ENCODE data around the gene SELPLG.
"Not testable (repeated sequence)": the region's sequence is repeated elsewhere in the genome, so short reads cannot be mapped to it uniquely, and the experiment has no call there.

SELPLG gene

DNA sequence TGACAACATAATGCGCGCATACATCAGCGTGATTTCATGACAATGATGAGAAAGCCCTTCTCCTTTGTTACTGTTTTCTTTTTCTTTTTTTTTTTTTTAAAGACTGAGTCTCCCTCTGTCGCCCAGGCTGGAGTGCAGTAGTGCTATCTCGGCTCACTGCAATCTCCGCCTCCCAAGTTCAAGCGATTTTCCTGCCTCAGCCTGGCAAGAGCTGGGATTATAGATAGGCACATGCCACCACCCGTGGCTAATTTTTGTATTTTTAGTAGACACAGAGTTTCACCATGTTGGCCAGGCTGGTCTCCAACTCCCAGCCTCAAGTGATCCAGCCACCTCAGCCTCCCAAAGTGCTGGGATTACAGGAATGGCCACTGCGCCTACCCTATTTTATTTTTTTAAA lies 20.9 kb upstream of the SELPLG start:
- DNase-seq = not testable (repeated sequence)

DNA sequence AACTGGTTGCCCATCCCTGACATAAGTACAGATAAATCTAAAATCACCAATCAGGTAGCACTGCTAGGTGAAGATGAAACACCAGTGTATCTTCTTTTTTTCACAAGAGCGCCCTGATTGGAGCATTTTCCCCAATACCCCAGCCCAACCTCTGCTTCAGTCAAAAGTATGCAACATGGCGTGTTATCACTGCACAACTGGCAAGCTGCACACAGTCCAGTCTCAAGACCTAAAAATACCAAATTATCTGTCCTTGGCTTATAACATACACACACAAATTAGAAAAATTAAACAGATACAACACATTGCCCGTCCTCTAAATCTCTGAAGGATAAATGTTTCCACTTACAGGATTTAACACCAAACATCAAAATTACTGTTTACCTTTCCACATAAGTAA lies 20.2 kb upstream of the SELPLG start:
- no peak for DNase-seq

DNA sequence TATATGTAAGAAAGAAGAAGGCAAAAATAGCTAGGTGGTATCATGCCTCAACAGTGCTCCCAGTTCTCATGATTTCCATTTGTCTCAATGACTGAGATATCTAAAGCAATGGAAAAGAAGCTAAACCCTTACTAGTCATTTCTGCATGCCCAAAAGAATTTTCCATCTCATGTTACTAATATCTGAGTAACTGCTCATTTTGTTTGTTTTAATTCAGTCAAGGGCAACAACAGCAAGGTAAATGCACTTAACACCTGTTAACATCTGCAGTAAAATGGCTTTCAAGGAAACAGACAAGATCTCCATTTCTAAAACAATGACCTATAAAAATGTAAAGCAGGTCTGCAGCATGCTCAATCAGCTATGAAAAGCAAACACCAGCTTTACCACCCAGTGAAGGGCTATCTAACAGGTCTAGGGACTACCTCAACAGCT lies 19.4 kb upstream of the SELPLG start:
- no peak for DNase-seq

DNA sequence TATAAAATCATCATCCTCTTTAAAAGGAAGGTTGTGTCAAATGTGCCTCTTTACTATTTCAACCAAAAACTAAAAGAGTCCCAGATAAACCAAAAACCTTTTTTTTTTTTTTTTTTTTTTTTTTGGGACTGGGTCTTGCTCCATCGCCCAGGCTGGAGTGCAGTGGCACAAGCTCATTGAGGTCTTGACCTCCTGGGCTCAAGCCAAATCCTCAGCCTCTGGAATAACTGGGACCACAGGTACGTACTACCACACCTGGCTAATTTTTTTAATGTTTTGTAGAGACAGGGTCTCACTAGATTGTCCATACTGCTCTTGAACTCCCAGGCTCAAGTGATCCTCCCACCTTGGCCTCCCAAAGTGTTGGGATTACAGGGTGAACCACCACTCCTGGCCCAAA lies 16.4 kb upstream of the SELPLG start:
- DNase-seq = no peak

DNA sequence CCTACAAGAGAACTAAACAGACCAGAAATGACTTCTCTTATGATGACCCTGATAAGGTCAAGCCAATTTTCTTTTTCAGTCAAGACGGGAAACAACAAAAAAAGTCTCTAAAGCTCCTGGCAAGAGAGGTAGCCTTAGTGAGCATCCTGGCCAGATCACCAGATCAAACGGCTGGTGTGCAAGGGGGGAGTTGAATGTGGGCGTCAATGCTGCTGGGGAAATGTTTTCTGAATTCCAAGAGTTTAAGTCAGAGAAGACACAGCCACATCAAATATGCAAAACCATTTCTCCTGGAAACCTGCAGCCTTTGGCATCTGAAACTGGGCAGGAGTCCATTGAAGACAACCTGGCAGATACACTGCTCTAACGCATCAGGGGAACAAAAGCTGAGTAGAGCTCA lies 16.0 kb upstream of the SELPLG start:
- DNase-seq = no peak

DNA sequence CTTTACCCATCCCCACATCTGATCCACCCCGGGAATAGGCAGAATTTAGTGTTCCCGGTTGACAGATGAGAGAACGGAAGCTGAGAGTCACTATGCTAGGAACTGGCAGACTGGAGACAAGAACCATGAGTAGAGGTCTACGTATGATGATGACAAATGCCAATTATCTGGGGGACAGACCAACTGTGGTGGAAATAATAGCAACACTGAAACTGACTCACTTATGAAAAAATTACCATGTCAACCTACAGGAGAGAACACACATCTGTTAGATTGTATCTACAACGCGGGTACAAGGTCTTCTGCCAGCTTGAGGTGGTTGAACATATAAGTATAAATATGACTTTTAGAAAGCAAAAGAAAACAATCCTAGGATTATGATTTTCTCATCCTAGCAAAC lies 15.4 kb upstream of the SELPLG start:
- DNase-seq = no peak

DNA sequence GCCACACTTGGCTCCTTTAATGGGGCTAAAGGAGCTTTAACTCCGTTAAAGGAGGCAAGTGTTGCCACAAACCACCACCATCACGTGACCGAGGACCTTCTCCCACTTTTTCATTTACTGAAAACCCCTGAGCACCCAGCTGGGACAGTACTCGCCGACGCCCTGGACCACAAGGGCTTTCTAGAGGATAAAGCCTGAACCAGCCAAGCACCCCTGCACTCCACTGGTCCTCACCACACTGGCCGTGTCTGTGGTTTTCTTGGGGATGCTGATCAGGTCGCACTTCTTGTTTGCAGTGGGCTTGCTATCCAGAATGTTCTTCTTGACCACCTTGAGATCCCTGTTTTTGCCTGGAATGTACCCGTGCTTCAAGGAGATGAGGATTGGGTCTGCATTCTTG lies 14.7 kb upstream of the SELPLG start:
- DNase-seq = no peak

DNA sequence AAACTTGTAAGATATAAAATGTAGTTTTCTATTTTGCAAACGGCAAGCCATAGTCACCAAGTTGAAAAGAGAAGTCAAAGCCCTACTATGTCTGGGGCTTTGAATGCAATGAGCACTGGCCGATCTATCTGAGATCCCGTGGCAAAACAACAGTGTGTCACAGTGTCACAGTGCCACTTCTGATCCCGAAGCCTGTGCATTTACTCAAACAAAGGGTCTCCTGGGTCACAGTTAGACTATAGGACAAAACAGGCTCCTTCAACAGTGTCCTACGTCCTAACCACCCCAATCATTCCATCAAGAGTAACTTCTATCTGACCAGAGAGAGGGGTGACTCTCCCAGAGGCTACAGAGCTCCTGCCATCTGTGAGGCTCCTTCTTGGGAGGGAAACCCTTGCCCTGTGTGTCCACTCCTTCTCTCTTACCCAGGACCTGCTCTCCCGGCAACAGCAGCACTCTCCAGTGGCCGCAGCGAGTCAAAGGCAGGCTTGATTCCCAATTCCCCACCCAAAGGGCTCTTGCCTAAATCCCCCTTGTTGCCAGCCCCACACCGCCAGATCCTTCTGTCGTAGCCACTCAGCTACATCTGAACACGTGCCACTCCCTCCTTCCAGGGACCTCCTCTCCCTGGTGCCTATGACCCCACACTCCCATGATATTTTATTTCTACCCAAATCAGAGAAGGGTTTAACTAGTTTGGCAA lies 14.0 kb upstream of the SELPLG start:
- DNase-seq = no peak

DNA sequence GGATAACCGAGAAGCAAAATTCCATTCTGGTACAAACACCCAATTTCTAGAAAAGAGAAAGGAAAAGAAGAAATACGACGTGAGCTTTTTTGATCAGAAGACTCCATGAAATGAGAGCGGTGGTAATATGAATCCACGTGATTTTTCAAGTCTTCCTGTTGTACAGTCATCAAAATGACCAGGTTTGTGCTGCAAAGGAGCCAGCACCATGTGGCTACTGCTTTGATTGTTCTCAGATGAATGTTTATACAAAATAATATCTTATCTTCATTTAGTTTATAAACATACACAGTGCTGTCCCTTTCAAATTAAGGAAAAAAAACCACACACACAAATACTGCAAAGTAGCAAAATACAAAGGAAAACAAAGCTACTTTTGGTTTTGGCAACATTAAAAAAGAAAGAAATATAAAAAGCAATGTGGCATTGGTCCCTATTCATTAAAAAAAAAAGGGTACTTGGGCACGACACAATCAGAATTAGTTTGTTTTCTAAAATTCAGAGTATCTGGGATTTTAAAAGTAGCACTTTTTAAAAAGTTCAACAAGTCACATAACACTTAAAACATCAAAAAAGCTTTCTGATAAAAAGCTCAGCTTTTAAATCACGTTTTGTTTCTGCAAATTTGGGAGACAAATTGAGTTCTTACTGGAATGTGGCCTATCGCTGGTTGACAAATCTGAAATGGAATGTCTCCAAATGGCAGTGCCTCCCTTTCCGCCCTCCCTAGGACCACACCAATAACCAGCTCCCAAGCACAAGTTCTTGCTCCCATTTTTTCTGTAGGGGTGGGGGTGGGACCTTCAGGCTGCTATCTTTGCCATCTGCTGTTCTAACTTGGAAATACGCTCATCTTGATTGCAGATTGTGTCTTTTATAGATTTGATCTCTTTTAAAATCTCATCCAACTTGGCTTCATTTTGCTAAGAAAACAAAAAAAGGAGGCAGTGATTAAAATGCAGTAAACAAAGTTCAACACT lies 13.2 kb upstream of the SELPLG start:
- no peak for DNase-seq

DNA sequence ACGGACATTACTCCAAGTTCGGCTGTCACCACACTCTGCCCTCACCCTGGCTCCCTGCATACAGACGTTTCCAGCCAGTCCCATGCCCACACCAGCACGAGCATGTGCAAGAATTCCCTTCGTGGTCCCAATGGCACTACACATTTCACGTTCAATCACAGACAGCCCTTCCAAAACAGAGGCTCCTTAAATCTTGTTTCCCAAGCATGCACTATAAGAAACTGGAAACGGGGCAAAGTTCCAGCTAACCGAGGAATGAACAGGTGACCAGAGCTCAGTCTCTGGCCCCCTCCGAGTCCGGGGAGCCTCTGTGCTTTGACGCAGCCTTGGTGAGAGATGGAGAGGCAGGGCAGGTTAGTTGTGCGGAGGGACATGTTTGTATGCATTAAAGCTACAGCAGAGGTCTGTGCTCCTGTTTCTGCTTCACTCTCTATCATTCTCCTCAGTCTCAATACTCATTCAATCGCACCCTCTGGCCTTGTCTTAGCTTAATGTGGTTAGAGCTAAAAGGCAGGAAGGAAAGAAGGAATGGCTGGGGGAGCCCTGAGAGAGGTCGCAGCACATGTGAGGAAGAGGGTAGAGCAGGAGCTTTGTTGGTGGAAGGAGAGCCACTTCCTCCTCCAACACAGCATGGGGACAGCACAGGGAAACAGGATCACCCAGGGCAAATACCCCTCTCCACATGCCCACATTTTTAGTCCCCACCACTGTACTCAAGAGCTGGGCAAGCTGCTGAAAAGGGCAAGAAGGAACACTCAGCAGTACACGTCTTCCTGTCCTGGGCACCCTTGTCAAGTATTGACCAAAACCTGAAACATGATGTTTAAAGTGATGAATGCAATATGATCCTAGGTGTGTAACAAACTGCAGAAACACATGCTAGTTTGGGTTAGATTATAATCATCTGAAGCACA lies 12.2 kb upstream of the SELPLG start:
- DNase-seq = no peak

DNA sequence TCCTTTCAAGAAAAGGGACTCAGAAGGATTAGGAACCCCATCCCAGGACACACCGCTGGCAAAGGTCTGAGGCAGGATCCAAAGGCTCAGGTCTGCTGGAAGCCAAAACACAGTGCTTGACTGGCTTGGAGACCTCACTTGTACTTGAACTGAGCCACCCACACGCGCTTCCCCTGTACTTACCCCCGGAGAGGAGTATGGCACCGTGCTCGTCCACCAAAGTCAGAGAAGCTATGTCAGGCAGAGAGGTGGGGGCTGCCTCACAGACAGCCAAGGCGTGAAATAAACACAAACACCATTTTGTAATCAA lies 11.1 kb upstream of the SELPLG start:
- no peak for DNase-seq

DNA sequence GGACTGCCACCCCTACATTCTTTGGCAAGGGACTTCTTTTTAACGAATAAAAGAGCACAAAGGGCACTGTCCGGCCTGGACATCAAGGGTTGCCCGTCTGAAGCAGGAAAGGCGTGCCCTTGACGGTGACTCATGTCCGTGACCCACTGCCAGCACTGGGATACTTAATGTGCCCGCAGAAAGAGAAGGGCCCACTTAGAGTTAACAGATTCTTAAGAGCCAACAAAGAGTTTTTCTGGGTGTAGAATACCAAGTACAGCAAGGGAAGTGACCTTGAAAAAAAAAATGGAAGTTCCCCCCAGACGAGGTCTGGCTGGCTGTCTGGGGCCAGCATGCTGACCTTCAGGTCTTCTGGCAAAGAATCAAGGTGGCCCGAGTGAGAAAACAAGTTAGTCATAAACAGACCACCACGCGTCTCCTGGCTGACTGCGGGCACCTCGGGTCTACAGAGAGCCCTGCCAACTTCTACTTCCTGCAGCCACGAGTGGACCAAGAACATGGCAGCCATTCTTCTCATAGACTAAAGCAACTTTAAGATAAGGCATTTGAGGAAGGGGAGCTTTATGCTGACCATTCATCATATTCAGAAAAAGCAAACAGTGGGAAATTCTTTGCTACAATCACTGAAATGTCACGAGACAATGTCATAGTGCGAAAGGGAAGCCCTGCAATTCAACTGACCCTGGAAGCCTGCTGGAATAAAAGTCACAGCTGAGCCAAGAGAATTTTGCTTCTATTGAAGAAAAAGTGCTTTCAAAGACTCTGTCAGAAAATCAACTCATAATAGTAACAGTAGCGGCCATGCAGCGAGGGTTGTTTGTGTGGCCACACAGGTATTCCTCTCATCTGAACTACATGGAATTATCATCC lies 10.5 kb upstream of the SELPLG start:
- DNase-seq = no peak

DNA sequence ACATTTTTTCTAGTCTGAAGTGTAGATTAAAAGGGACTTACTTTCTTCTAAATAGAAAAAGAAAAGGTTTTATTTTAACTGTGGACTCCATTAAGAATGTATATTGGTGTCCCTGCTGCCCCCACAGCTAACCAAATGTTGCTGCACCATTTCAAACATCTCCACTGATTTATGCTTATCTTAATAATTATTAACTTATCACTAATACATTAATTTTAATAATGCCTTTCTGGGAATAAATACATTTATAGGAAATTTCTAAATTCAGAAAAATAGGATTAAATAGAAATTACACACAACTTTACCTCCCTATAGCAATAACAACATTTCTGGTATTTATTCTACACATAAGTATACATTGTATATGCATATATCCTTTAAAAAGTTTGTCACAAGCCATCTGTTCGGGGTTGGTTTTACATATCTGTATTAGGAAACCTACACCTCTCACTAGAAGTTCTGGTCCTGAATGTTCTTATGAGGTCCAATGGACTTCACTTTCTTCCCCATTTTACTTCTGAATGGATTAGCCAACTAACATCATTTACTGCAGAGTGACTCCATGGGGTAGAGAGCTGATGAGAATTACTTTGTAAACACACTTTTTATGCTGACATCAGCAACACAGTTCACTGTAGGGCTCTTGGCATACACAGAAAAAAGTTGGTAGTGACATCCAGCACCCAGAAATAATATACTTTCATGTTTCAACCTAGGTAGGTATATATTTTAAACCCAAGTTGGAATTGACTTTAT lies 9.4 kb upstream of the SELPLG start:
- no peak for DNase-seq

DNA sequence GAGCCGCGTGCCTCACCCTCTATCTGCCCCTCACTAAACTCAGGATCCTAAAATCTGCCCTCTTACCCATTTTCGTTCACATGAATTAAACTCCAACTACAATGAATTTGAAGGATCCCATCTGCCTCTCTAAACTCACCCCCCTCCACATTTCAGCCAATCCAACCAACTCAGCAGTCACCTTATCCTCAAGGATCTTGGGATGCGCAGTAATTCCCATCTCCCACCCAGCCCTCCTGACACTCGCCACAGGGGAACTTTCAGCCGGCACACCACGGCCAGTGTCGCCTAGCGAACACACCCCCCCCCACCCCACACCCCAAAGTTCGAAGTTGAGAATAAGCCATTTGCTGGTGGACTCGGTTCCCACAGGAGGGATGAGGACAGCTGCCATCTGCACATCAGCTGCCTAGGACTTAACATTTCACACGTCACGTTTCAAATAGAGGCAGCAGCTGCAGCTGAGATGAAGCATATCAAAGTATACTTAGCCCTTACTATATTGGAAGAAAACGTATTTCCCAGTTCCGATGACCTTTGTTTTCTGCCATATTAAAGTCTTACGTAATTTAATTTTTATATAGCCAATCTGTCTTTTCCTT lies 8.7 kb upstream of the SELPLG start:
- DNase-seq = peak; percentile 39

DNA sequence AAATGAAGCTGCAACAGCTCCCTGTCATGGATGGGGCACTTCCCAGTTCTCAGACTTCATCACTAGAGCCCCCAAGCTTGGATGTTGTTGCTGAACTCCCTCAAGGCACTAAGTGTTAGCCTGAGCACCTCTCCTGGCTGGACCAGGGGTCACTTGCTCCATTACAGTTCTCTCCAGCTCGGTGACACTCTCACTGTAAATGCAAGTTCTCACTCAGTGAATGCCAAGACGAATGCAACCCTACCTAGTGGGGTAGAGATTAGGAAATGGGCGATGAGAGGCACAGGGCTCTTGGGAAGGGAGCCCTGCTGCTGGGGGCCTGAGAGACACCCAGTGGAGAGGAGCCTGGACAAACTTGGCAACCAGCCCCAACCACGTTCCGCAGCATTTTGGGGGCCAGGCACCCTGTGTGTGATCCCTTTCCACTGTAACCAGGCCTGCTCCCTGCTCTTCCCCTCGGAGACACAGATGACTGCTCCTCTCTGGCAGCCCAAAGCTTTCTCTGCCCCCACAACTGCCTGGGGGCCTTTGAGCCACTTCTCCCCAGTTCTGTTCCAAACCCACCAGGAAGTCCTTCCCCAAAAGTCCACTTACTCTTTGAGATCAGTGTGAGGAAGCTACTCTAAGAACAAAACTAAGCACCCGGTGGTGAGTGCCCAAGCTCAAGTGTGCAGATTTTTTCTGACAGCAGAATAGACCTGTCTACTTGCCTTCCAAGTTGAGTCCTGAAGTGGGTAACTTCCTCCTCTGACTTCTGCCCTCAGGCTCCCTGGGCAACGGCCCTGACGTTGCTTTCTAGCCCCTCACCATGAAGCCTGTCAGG lies 8.0 kb upstream of the SELPLG start:
- no peak for DNase-seq

DNA sequence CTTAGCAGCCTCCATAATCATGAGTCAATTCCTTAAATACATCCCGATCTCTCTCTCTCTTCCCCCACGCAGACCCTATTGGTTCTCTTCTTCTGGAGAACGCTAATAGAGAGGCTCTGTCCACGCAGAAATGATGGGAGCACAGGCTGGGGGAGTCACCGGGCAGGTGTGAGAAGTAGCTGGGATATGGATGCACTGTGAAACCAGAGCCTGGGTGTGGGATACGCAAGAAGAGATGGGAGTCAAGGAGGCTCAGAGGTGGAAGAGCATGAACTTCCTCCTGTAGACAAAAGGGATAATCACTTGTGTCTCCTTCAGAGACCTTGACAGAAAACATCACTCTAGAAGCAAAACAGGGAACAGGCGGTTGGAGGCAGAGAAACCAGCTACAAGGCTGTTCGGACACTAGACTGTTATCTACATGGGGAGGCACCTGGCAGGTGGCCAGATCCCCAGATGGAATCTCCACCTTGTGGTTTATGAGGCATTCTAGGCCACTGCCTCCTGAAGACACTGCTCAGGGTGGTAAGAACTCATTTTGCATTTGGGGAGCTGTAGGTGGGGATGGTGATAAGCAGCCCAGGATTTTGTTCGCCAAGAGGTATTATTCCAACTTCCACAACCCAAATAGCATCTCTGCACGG lies 7.2 kb upstream of the SELPLG start:
- no peak for DNase-seq

DNA sequence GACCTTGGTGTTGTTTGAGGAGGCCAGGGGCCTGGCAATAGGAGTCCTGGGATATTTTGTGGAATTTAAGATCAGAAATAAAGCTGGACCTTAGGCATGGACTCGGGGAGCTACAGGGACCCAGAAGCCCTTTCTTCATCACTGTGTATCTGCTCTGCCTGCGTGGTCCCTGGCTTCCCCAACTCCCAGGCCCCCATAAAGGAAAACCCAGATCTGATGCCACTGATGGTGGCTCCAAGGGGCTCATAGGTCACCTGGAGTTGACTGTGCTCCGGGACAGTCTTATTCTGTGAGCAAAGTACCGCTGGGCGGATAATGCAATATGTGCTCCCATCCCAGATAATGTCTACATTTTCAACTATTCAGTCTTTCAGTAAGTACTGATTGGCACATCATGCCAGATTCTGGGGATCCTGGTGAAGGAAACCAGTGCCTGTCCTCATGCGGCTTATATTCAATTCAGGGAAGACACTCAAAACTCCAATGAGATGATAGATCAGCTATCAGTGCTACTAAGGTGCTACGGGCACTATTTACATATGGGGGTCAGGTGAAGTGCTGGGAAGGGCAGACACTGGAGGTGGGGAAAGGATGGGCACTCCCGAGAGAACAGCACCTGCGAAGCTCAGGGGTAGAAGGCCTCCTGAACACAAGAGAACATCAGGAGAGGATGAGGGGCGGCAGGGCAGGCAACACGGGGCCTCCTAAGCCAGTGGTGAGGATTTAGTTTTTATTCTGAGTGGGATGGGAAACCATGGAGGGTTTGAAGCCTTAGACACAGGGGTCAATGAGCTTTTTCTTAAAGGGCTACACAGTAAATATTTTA lies 5.5 kb upstream of the SELPLG start:
- DNase-seq = no peak

DNA sequence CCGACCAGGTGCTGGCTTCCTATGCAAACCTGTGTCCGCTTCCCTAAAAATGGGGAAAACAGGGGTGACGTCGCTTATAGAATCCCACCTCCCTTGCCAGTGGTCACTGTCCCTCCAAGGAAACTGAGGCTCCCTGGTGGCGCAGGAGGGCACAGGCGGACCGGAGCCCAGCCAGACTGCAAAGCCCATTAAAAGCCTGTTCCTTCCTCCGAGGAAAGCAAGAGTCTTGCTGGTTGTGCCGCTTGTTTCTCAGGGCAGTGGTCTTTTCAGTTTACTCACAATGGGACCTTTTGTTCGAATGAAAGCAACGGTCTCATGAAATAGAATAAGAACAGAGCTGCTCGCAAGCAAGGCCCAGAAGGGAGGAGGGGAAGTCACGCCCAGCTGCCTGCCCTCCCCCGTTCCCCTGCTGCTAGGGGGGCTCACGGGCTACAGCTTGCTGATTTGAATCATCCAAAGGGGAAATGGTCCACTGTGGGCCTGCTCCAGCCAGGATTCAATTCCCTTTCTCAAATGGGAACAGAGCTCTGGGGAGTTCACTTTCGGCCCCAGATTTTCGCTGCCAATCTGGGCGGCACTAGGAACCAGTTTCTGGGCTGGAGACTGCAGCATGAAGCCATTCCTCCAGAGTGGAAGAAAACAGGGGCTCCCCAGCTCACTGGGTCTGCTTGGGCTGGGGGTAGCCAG lies 4.6 kb upstream of the SELPLG start:
- no peak for DNase-seq

Measured in NCI-H2171 (cell line).